GM12874 (cell line): Measurements from ENCODE around the gene PAGE2B.

ENCODE experiments used
- CTCF ChIP-seq: IDR thresholded peaks from 2 replicates; pipeline ENCODE4 v1.5.1; 2011; ENCODE audit warnings: low read depth, mild to moderate bottlenecking, control low read depth, low read length, moderate library complexity; ENCODE audit not compliant: insufficient read depth

The PAGE2B gene

GRCh38 chrX:55118574-55118973 is 43.7 kb downstream of the PAGE2B start:
- TF ChIP-seq CTCF: no peak

GRCh38 chrX:55119271-55119670 is 44.4 kb downstream of the PAGE2B start:
- no peak for TF ChIP-seq CTCF

DNA sequence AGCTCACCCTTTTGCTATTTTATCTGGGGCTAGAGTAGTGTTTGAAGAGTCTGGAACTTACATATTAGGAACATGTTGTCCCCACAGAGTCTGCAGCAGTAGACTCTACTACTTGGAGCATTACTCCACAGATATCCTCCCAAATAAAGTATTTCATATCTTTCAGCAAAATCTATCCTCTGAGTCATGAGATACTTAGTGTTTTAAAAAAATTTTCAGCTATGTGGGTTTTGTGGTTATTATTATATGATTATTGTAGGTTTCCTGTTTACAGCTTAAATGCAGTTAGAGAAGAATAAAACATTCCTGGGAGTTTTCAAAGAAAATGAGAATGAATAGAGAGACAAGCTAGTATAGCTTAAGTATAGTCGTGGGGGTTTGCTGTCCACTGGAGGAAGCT is 44.9 kb downstream of the PAGE2B start:
- TF ChIP-seq CTCF: no peak

- TF ChIP-seq CTCF: no peak
Observed at GRCh38 chrX:55120761-55121358, 46.0 kb downstream of the PAGE2B start.

- no peak for TF ChIP-seq CTCF
Observed at GRCh38 chrX:55123900-55124299, 49.1 kb downstream of the PAGE2B start.

DNA sequence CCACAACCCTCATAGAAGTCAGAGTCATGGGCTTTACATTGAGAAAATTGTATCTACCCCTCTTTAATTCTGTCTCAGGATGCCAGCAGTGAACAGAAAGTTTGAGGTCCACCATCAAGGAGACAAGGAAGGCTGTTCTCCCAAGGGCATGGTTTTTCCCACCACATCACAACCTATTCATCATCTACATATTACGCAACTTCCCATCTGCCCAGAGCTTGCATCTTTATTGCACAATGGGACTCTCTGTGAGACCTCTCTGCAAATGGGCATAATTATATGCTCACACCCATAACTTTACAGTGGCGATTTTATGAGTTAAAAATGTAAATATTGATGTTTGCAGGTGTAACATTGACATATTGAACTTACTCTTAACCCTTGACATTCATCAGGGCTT is 52.9 kb downstream of the PAGE2B start:
- TF ChIP-seq CTCF: no peak
